Chondrocyte (in vitro differentiated cells): Measurements from ENCODE around the gene ELL2. TPM values are rescaled to one million over a fixed set of nuclear protein-coding genes. Genes with fewer than 3 reads are reported as not detected.

ENCODE experiments used
- DNase-seq: peaks from one replicate; pipeline ENCODE4 v3.0.0; 2021; ENCODE audit warnings: mixed read lengths, low spot score
- H3K27ac Mint-ChIP-seq: one replicate; pipeline ENCODE4 v1.8.0; 2021; ENCODE audit warnings: mild to moderate bottlenecking, moderate library complexity, mixed read lengths; ENCODE audit not compliant: unreplicated experiment
- H3K27me3 Mint-ChIP-seq: 2 replicates; pipeline ENCODE4 v1.8.0; 2021; ENCODE audit warnings: low read depth, mixed read lengths
- H3K36me3 Mint-ChIP-seq: 2 replicates; pipeline ENCODE4 v1.8.0; 2021; ENCODE audit warnings: low read depth, mixed read lengths
- H3K4me1 Mint-ChIP-seq: 2 replicates; pipeline ENCODE4 v1.8.0; 2021; ENCODE audit warnings: low read depth, mild to moderate bottlenecking, mixed read lengths
- H3K4me3 Mint-ChIP-seq: one replicate; pipeline ENCODE4 v1.8.0; 2021; ENCODE audit warnings: mild to moderate bottlenecking, moderate library complexity, mixed read lengths; ENCODE audit not compliant: unreplicated experiment
- H3K9me3 Mint-ChIP-seq: 2 replicates; pipeline ENCODE4 v1.8.0; 2021; ENCODE audit warnings: low read depth, mixed read lengths
- CTCF ChIP-seq: fragments of 200-600 bp; sonication (generic); IDR thresholded peaks from 2 replicates; pipeline ENCODE4 v1.5.0; 2021; ENCODE audit warnings: antibody characterized with exemption, mild to moderate bottlenecking, moderate library complexity
- total RNA-seq: library from RNA; stranded (reverse); gene quantifications from 3 replicates; pipeline ENCODE4 v1.2.1, GENCODE V29; 2021

The ELL2 gene
- total RNA-seq, 1 donor from 2014 or later: 51.7 TPM

DNA sequence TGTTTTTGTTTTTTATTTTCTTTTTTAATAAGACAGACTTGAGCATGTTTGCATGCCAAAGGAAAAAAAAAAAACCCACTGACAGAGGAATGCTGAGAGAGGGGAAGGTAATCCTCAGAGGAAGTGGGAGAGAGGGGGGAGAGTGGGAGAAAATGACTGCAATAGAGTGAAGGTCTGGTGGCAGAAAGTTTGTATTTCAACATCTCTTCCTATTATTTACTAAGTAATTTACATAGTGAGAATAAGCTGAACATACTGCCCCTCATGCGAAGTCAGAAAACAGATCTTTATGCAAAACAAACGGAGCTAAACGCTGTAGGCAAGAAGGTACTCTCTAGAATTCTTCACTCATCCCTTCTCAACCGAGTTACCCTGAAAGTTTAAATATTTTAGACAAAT is 45.0 kb downstream of the ELL2 start:
- no peak overlapping the region for H3K4me3 Mint-ChIP-seq
- TF ChIP-seq CTCF: no peak
- H3K9me3 Mint-ChIP-seq: no peaks in the 10 kb centered on the region
- H3K4me1 Mint-ChIP-seq: peaks cover 24% of the 10 kb centered on the region
- peaks cover 13% of the 10 kb centered on the region for H3K36me3 Mint-ChIP-seq
- DNase-seq: no peak
- no peak overlapping the region for H3K27ac Mint-ChIP-seq
- no peaks in the 10 kb centered on the region for H3K27me3 Mint-ChIP-seq

DNA sequence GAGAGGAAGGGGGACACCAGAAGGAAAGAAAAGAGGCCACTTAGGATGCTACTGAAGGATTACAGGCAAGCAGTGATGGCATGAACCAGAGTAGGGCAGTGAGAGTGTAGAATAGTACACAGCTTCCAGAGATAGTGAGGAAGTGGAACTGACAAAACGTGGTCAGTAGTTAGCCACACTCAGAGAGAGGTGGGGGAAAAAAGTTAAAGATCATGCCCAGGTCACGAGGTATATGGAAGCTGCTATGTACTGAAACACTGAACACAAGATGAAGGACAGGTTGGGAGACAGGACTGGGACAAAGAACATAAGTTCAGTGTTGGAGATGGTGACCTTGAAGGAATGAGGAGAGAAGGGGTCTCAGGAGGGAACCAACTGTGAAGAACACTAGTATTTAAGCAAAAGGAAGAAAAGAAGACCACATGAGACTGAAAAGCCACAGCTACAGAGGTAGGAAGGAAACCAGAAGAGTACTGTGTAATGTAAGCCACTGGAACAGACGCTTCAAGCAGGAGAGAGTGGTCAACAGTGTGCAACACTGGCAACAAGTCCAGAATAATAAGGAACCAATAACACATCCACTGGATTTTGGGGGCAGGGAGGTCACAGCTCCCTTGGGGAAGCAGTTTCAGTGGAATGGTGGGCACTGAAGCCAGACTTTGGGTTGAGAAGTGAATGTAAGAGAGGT is 45.5 kb downstream of the ELL2 start:
- Mint-ChIP-seq H3K27me3 (no peaks in the 10 kb centered on the region), H3K9me3 (no peaks in the 10 kb centered on the region), H3K4me1 (peaks cover 24% of the 10 kb centered on the region), H3K27ac (peak overlapping the region; percentile 9), H3K36me3 (peaks cover 16% of the 10 kb centered on the region), H3K4me3 (no peak overlapping the region)
- TF ChIP-seq CTCF: no peak
- DNase-seq: no peak

DNA sequence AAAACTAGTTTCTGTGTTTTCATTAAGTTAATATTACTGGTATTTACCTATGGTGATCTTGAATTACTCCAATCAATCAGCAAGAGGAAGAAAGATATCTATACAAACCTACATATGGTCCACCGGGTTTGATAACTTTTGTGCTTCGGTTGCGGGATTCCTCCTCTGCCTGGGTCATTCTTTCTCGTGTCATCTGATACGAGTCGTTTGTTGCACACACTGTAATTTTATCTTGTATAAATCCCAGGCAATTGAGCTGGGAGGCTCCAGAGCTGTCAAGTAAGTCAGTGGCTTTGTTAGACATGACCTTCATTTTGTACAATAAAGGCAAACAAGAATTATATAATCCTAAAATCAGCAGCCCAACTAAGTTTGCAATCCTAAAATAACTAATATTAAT is 48.0 kb downstream of the ELL2 start:
- no peak overlapping the region for H3K27ac Mint-ChIP-seq
- no peak overlapping the region for H3K4me3 Mint-ChIP-seq
- DNase-seq: no peak
- peaks cover 18% of the 10 kb centered on the region for H3K36me3 Mint-ChIP-seq
- H3K27me3 Mint-ChIP-seq: no peaks in the 10 kb centered on the region
- H3K9me3 Mint-ChIP-seq: no peaks in the 10 kb centered on the region
- TF ChIP-seq CTCF: no peak
- H3K4me1 Mint-ChIP-seq: peaks cover 37% of the 10 kb centered on the region

DNA sequence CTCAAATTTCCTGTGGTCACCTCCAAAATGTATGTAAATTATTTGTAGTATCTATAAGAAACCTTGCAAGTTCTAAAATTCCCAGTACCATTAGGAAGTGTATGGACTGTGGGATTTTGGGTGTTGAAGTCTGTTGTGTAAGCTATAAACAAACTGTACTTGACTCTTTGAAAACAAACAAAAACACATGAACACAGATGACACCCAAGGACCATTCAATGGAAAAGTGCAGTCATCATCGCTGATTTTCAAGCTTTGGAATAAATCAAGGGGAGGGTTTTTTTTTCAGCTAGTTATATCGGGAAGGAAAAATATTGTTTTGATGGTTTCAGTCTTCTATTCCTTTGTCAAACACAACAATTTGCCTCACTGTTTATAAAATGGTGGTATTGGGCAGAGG is 49.6 kb downstream of the ELL2 start:
- Mint-ChIP-seq H3K4me1 (peaks cover 46% of the 10 kb centered on the region), H3K36me3 (peaks cover 18% of the 10 kb centered on the region), H3K27me3 (no peaks in the 10 kb centered on the region), H3K4me3 (no peak overlapping the region), H3K9me3 (no peaks in the 10 kb centered on the region), H3K27ac (no peak overlapping the region)
- no peak for DNase-seq
- TF ChIP-seq CTCF: no peak

GRCh38 chr5:95910521-95910920 is 51.1 kb downstream of the ELL2 start:
- H3K9me3 Mint-ChIP-seq: no peaks in the 10 kb centered on the region
- no peaks in the 10 kb centered on the region for H3K27me3 Mint-ChIP-seq
- no peak overlapping the region for H3K27ac Mint-ChIP-seq
- no peak for DNase-seq
- peaks cover 32% of the 10 kb centered on the region for H3K4me1 Mint-ChIP-seq
- no peak for TF ChIP-seq CTCF
- H3K4me3 Mint-ChIP-seq: no peak overlapping the region
- peaks cover 17% of the 10 kb centered on the region for H3K36me3 Mint-ChIP-seq
